ENCODE measurements around the gene PRMT7. TPM values are rescaled to one million over a fixed set of nuclear protein-coding genes. Genes with fewer than 3 reads are reported as not detected.
A peak's percentile ranks its signal among the peaks of the same experiment; 100 is the strongest.

The PRMT7 gene
- total RNA-seq, 1 donor from 2014 or later, result 32.9 TPM

GRCh38 chr16:68395167-68395786, 84.5 kb downstream of the PRMT7 start:
- no peak for DNase-seq (ENCODE audit: low read depth, low spot score)

GRCh38 chr16:68395815-68396214, 85.0 kb downstream of the PRMT7 start:
- no peak for DNase-seq (ENCODE audit: low read depth, low spot score)

- peak; percentile 17 for DNase-seq (ENCODE audit: low read depth, low spot score)
Measured at GRCh38 chr16:68396481-68396880, 85.7 kb downstream of the PRMT7 start.

- no peak for DNase-seq (ENCODE audit: low read depth, low spot score)
Measured at GRCh38 chr16:68397710-68398201, 86.9 kb downstream of the PRMT7 start.

- DNase-seq (ENCODE audit: low read depth, low spot score), result no peak
Measured at GRCh38 chr16:68399456-68399855, 88.6 kb downstream of the PRMT7 start.

GRCh38 chr16:68400083-68400923, 89.5 kb downstream of the PRMT7 start:
- no peak for DNase-seq (ENCODE audit: low read depth, low spot score)

GRCh38 chr16:68400924-68401460, 90.2 kb downstream of the PRMT7 start:
- DNase-seq (ENCODE audit: low read depth, low spot score), result no peak

- no peak for DNase-seq (ENCODE audit: low read depth, low spot score)
Measured at GRCh38 chr16:68401871-68402747, 91.3 kb downstream of the PRMT7 start.

- DNase-seq (ENCODE audit: low read depth, low spot score), result no peak
Measured at GRCh38 chr16:68402748-68403040, 91.9 kb downstream of the PRMT7 start.

- DNase-seq (ENCODE audit: low read depth, low spot score), result no peak
Measured at GRCh38 chr16:68403177-68403576, 92.4 kb downstream of the PRMT7 start.

- no peak for DNase-seq (ENCODE audit: low read depth, low spot score)
Measured at GRCh38 chr16:68403704-68404103, 92.9 kb downstream of the PRMT7 start.

- DNase-seq (ENCODE audit: low read depth, low spot score), result no peak
Measured at GRCh38 chr16:68404736-68405345, 94.0 kb downstream of the PRMT7 start.

- DNase-seq (ENCODE audit: low read depth, low spot score), result no peak
Measured at GRCh38 chr16:68406458-68407152, 95.8 kb downstream of the PRMT7 start.

Other genes starting within 250 kb of the PRMT7 start
- 11.0 and 13.8 TPM in 2 replicates for gene NFATC3, start 225.6 kb upstream of the PRMT7 start, total RNA-seq
- gene ESRP2, start 74.9 kb upstream of the PRMT7 start, total RNA-seq, result 0.13 and 0.25 TPM in 2 replicates
- gene PLA2G15, start 65.6 kb upstream of the PRMT7 start, total RNA-seq, result 16.6 and 24.5 TPM in 2 replicates
- 17.9 and 21.7 TPM in 2 replicates for gene SLC7A6, start 46.5 kb upstream of the PRMT7 start, total RNA-seq
- gene SLC7A6OS, start 73 bp upstream of the PRMT7 start, total RNA-seq, result 16.6 and 17.5 TPM in 2 replicates
- 0.07 TPM in 1 of 2 replicates, not detected in the other for gene SMPD3, start 137.5 kb downstream of the PRMT7 start, total RNA-seq
- 19.4 and 21.3 TPM in 2 replicates for gene ZFP90, start 228.3 kb downstream of the PRMT7 start, total RNA-seq